Limb (tissue), 2 donors: ENCODE data around the gene DHFR.
"Not testable (repeated sequence)": the region's sequence is repeated elsewhere in the genome, so short reads cannot be mapped to it uniquely, and the experiment has no call there.

Experiments
- DNase-seq, 2 donors: peaks; one replicate each; pipeline ENCODE4 v3.0.0-alpha.2; 2016; ENCODE audit errors: extremely low spot score in 2 of 2

The DHFR gene

GRCh38 chr5:80597500-80597899 is 57.3 kb downstream of the DHFR start:
- no peak for DNase-seq

- no peak for DNase-seq
Observed at GRCh38 chr5:80594810-80595209, 60.0 kb downstream of the DHFR start.

- DNase-seq, result no peak
Observed at GRCh38 chr5:80592761-80593160, 62.0 kb downstream of the DHFR start.

GRCh38 chr5:80592105-80592504 is 62.7 kb downstream of the DHFR start:
- DNase-seq, result no peak

- no peak for DNase-seq
Observed at GRCh38 chr5:80591352-80591751, 63.4 kb downstream of the DHFR start.

GRCh38 chr5:80590766-80591165 is 64.0 kb downstream of the DHFR start:
- no peak for DNase-seq

GRCh38 chr5:80588858-80589540 is 65.8 kb downstream of the DHFR start:
- DNase-seq, result no peak

GRCh38 chr5:80584770-80585169 is 70.0 kb downstream of the DHFR start:
- DNase-seq, result no peak

GRCh38 chr5:80580291-80580690 is 74.5 kb downstream of the DHFR start:
- not testable (repeated sequence) for DNase-seq

GRCh38 chr5:80579050-80579449 is 75.7 kb downstream of the DHFR start:
- no peak for DNase-seq

- DNase-seq, result no peak
Observed at GRCh38 chr5:80577707-80578106, 77.1 kb downstream of the DHFR start.

- DNase-seq, result no peak
Observed at GRCh38 chr5:80576383-80576782, 78.4 kb downstream of the DHFR start.
